ENCODE data around the gene NLGN3.

NLGN3 gene

GRCh38 chrX:71144651-71145050, at the start of gene NLGN3:
TSS of gene NLGN3 (plus strand) at chrX:71144841. CDS start at chrX:71147750, 2,909 bp downstream.
- Mint-ChIP-seq H3K9me3 (ENCODE audit: low read depth) (no peaks in the 10 kb centered on the region), H3K27ac (no peak within 1 kb of the TSS), H3K36me3 (no peaks in the 10 kb centered on the region), H3K4me3 (no peak within 1 kb of the TSS), H3K4me1 (ENCODE audit: low read depth) (peaks cover 12% of the 10 kb centered on the region), H3K27me3 (no peaks in the 10 kb centered on the region)

GRCh38 chrX:71095033-71095432, 49.6 kb upstream of the NLGN3 start:
- H3K4me3 Mint-ChIP-seq, result peak overlapping the region; percentile 97
- H3K27me3 Mint-ChIP-seq, result no peaks in the 10 kb centered on the region
- no peaks in the 10 kb centered on the region for H3K36me3 Mint-ChIP-seq
- H3K27ac Mint-ChIP-seq, result peak overlapping the region; percentile 70
- peaks cover 32% of the 10 kb centered on the region for H3K4me1 Mint-ChIP-seq (ENCODE audit: low read depth)
- no peaks in the 10 kb centered on the region for H3K9me3 Mint-ChIP-seq (ENCODE audit: low read depth)

GRCh38 chrX:71095555-71095980, 49.1 kb upstream of the NLGN3 start, which contains the start of gene FOXO4:
TSS of gene FOXO4 (plus strand) at chrX:71095851. CDS start at chrX:71096529, 678 bp downstream.
- Mint-ChIP-seq H3K27ac (peak within 1 kb of the TSS; percentile 91), H3K4me1 (ENCODE audit: low read depth) (peaks cover 35% of the 10 kb centered on the region), H3K9me3 (ENCODE audit: low read depth) (no peaks in the 10 kb centered on the region), H3K27me3 (no peaks in the 10 kb centered on the region), H3K36me3 (no peaks in the 10 kb centered on the region), H3K4me3 (peak within 1 kb of the TSS; percentile 97)

- Mint-ChIP-seq H3K36me3 (no peaks in the 10 kb centered on the region), H3K4me3 (peak overlapping the region; percentile 97), H3K27me3 (no peaks in the 10 kb centered on the region), H3K4me1 (ENCODE audit: low read depth) (peaks cover 41% of the 10 kb centered on the region), H3K9me3 (ENCODE audit: low read depth) (no peaks in the 10 kb centered on the region), H3K27ac (peak overlapping the region; percentile 91)
Observed at GRCh38 chrX:71095981-71096759, 48.5 kb upstream of the NLGN3 start.

- peaks cover 46% of the 10 kb centered on the region for H3K4me1 Mint-ChIP-seq (ENCODE audit: low read depth)
- peak overlapping the region; percentile 97 for H3K4me3 Mint-ChIP-seq
- H3K27ac Mint-ChIP-seq, result no peak overlapping the region
- no peaks in the 10 kb centered on the region for H3K36me3 Mint-ChIP-seq
- no peaks in the 10 kb centered on the region for H3K27me3 Mint-ChIP-seq
- H3K9me3 Mint-ChIP-seq (ENCODE audit: low read depth), result no peaks in the 10 kb centered on the region
Observed at GRCh38 chrX:71096760-71097032, 47.9 kb upstream of the NLGN3 start.

- no peaks in the 10 kb centered on the region for H3K9me3 Mint-ChIP-seq (ENCODE audit: low read depth)
- peaks cover 60% of the 10 kb centered on the region for H3K4me1 Mint-ChIP-seq (ENCODE audit: low read depth)
- no peaks in the 10 kb centered on the region for H3K27me3 Mint-ChIP-seq
- H3K36me3 Mint-ChIP-seq, result no peaks in the 10 kb centered on the region
- H3K4me3 Mint-ChIP-seq, result peak overlapping the region; percentile 20
- peak overlapping the region; percentile 54 for H3K27ac Mint-ChIP-seq
Observed at GRCh38 chrX:71098302-71098701, 46.3 kb upstream of the NLGN3 start.

- H3K27ac Mint-ChIP-seq, result peak overlapping the region; percentile 50
- no peaks in the 10 kb centered on the region for H3K27me3 Mint-ChIP-seq
- no peaks in the 10 kb centered on the region for H3K9me3 Mint-ChIP-seq (ENCODE audit: low read depth)
- no peaks in the 10 kb centered on the region for H3K36me3 Mint-ChIP-seq
- H3K4me1 Mint-ChIP-seq (ENCODE audit: low read depth), result peaks cover 64% of the 10 kb centered on the region
- H3K4me3 Mint-ChIP-seq, result peak overlapping the region; percentile 50
Observed at GRCh38 chrX:71098951-71099506, 45.6 kb upstream of the NLGN3 start.

GRCh38 chrX:71099736-71100135, 44.9 kb upstream of the NLGN3 start:
- no peaks in the 10 kb centered on the region for H3K27me3 Mint-ChIP-seq
- no peaks in the 10 kb centered on the region for H3K36me3 Mint-ChIP-seq
- peak overlapping the region; percentile 50 for H3K27ac Mint-ChIP-seq
- no peaks in the 10 kb centered on the region for H3K9me3 Mint-ChIP-seq (ENCODE audit: low read depth)
- H3K4me1 Mint-ChIP-seq (ENCODE audit: low read depth), result peaks cover 71% of the 10 kb centered on the region
- H3K4me3 Mint-ChIP-seq, result peak overlapping the region; percentile 50

- Mint-ChIP-seq H3K4me3 (no peak overlapping the region), H3K27me3 (no peaks in the 10 kb centered on the region), H3K27ac (peak overlapping the region; percentile 34), H3K9me3 (ENCODE audit: low read depth) (no peaks in the 10 kb centered on the region), H3K36me3 (peaks cover 4% of the 10 kb centered on the region), H3K4me1 (ENCODE audit: low read depth) (peaks cover 73% of the 10 kb centered on the region)
Observed at GRCh38 chrX:71100581-71101505, 43.8 kb upstream of the NLGN3 start.

- Mint-ChIP-seq H3K9me3 (ENCODE audit: low read depth) (no peaks in the 10 kb centered on the region), H3K27me3 (no peaks in the 10 kb centered on the region), H3K27ac (peak overlapping the region; percentile 78), H3K36me3 (peaks cover 10% of the 10 kb centered on the region), H3K4me3 (peak overlapping the region; percentile 60), H3K4me1 (ENCODE audit: low read depth) (peaks cover 81% of the 10 kb centered on the region)
Observed at GRCh38 chrX:71102292-71102691, 42.3 kb upstream of the NLGN3 start.

GRCh38 chrX:71103110-71103983, 41.3 kb upstream of the NLGN3 start:
- H3K27ac Mint-ChIP-seq, result peak overlapping the region; percentile 87
- peaks cover 82% of the 10 kb centered on the region for H3K4me1 Mint-ChIP-seq (ENCODE audit: low read depth)
- H3K9me3 Mint-ChIP-seq (ENCODE audit: low read depth), result no peaks in the 10 kb centered on the region

GRCh38 chrX:71105628-71106027, 39.0 kb upstream of the NLGN3 start:
- no peaks in the 10 kb centered on the region for H3K9me3 Mint-ChIP-seq (ENCODE audit: low read depth)
- H3K4me3 Mint-ChIP-seq, result peak overlapping the region; percentile 79
- H3K36me3 Mint-ChIP-seq, result peaks cover 14% of the 10 kb centered on the region
- peaks cover 71% of the 10 kb centered on the region for H3K4me1 Mint-ChIP-seq (ENCODE audit: low read depth)
- peak overlapping the region; percentile 91 for H3K27ac Mint-ChIP-seq
- H3K27me3 Mint-ChIP-seq, result no peaks in the 10 kb centered on the region

More at GRCh38 chrX:71103110-71103983, 41.3 kb upstream of the NLGN3 start:
- H3K36me3 Mint-ChIP-seq, result peaks cover 11% of the 10 kb centered on the region
- no peaks in the 10 kb centered on the region for H3K27me3 Mint-ChIP-seq
- H3K4me3 Mint-ChIP-seq, result peak overlapping the region; percentile 82

GRCh38 chrX:71106427-71106826, 38.2 kb upstream of the NLGN3 start, which contains the start of gene CXorf65:
TSS of gene CXorf65 (minus strand) at chrX:71106740. CDS start at chrX:71106556, 184 bp downstream.
- Mint-ChIP-seq H3K36me3 (peaks cover 18% of the 10 kb centered on the region), H3K4me1 (ENCODE audit: low read depth) (peaks cover 63% of the 10 kb centered on the region), H3K27me3 (no peaks in the 10 kb centered on the region), H3K27ac (peak within 1 kb of the TSS; percentile 91), H3K4me3 (peak within 1 kb of the TSS; percentile 99), H3K9me3 (ENCODE audit: low read depth) (no peaks in the 10 kb centered on the region)

GRCh38 chrX:71107245-71107644, 37.4 kb upstream of the NLGN3 start:
- no peaks in the 10 kb centered on the region for H3K27me3 Mint-ChIP-seq
- H3K27ac Mint-ChIP-seq, result peak overlapping the region; percentile 79
- no peaks in the 10 kb centered on the region for H3K9me3 Mint-ChIP-seq (ENCODE audit: low read depth)
- peaks cover 58% of the 10 kb centered on the region for H3K4me1 Mint-ChIP-seq (ENCODE audit: low read depth)
- peaks cover 18% of the 10 kb centered on the region for H3K36me3 Mint-ChIP-seq
- H3K4me3 Mint-ChIP-seq, result peak overlapping the region; percentile 99

Measured in activated naive CD8-positive, alpha-beta T cell (primary cell).